PC-9 (cell line): ENCODE measurements around the gene JADE2. TPM values are rescaled to one million over a fixed set of nuclear protein-coding genes. Genes with fewer than 3 reads are reported as not detected.

Experiments used
- BruUV-seq: library from RNA; stranded (reverse); fragments of 400-500 nt; replicated peaks from 2 replicates; lab custom pipeline; 2021; lab: Mats Ljungman, UMichigan
- CTCF ChIA-PET: fragments of 300-600 bp; sonication (Branson Sonifier 250); formaldehyde crosslinking; loops from one replicate; lab custom pipeline; 2022; ENCODE audit warnings: antibody characterized with exemption; lab: Charles Lee
- POLR2A ChIA-PET: fragments of 300-600 bp; sonication (Branson Sonifier 250); formaldehyde crosslinking; loops from one replicate; lab custom pipeline; 2022; ENCODE audit warnings: antibody characterized with exemption; ENCODE audit not compliant: unreplicated experiment; lab: Charles Lee
- DNase-seq, 2 experiments: peaks; one replicate each; pipeline versions ENCODE4 v3.0.0 to v3.0.0-alpha.2; 2015 to 2022; ENCODE audit warnings: mixed read lengths in 1 of 2
- H2AFZ ChIP-seq: fragments of 200-600 bp; sonication (generic); 2 replicates; pipeline ENCODE4 v1.8.1; 2017; ENCODE audit warnings: antibody characterized with exemption
- H3F3A ChIP-seq: fragments of 200-600 bp; sonication (generic); 2 replicates; pipeline ENCODE4 v1.8.1; 2017; ENCODE audit warnings: antibody characterized with exemption, mild to moderate bottlenecking, low read depth; ENCODE audit not compliant: insufficient read depth
- H3K27ac ChIP-seq: fragments of 200-600 bp; sonication (generic); 2 replicates; pipeline ENCODE4 v1.6.1; 2016; ENCODE audit warnings: mixed run types
- H3K27me3 ChIP-seq: fragments of 200-600 bp; sonication (generic); 2 replicates; pipeline ENCODE4 v1.6.1; 2016; ENCODE audit warnings: low read depth, mixed run types; ENCODE audit not compliant: insufficient read depth
- H3K36me3 ChIP-seq: fragments of 200-600 bp; sonication (generic); 2 replicates; pipeline ENCODE4 v1.6.1; 2016; ENCODE audit warnings: low read depth, mixed run types
- H3K4me1 ChIP-seq: fragments of 200-600 bp; sonication (generic); replicated peaks from 2 replicates; pipeline ENCODE4 v1.6.1; 2016; ENCODE audit warnings: mixed run types; ENCODE audit not compliant: insufficient read depth
- H3K4me2 ChIP-seq: fragments of 200-600 bp; sonication (generic); 2 replicates; pipeline ENCODE4 v1.6.1; 2017; ENCODE audit warnings: mixed run types
- H3K4me3 ChIP-seq: fragments of 200-600 bp; sonication (generic); 2 replicates; pipeline ENCODE4 v1.6.1; 2016; ENCODE audit warnings: mixed run types
- H3K79me2 ChIP-seq: fragments of 200-600 bp; sonication (generic); 2 replicates; pipeline ENCODE4 v1.6.1; 2017; ENCODE audit warnings: low read depth, mixed run types
- H3K9me2 ChIP-seq: fragments of 200-600 bp; sonication (generic); 2 replicates; pipeline ENCODE4 v1.8.1; 2017; ENCODE audit warnings: mild to moderate bottlenecking; ENCODE audit not compliant: insufficient read depth
- H3K9me3 ChIP-seq: fragments of 200-600 bp; sonication (generic); 2 replicates; pipeline ENCODE4 v1.8.1; 2016; ENCODE audit warnings: low read depth; ENCODE audit not compliant: insufficient read depth
- H4K20me1 ChIP-seq: fragments of 200-600 bp; sonication (generic); 2 replicates; pipeline ENCODE4 v1.8.1; 2017; ENCODE audit not compliant: insufficient read depth
- EZH2 ChIP-seq: fragments of 200-600 bp; sonication (generic); IDR thresholded peaks from 2 replicates; pipeline ENCODE4 v1.8.0; 2017; ENCODE audit warnings: antibody characterized with exemption, low read depth
- intact Hi-C: fragments of 100-400 bp; cut with micrococcal nuclease; formaldehyde crosslinking; loops from one replicate; pipeline ENCODE4 v1.10.0; 2022; ENCODE audit not compliant: unreplicated experiment
- total RNA-seq: library from RNA; stranded (reverse); gene quantifications from 2 replicates; pipeline ENCODE4 v1.2.3, GENCODE V29; 2021
- TF ChIP-seq, protein P1 (sequence below): fragments of 200-600 bp; sonication (generic); conservative IDR thresholded peaks from 2 replicates; pipeline ENCODE4 v1.6.1; 2017; ENCODE audit warnings: mixed run types, antibody characterized with exemption, mild to moderate bottlenecking, moderate library complexity

Gene JADE2
- total RNA-seq, 1 experiment from 2014 or later = 82.1 TPM

DNA sequence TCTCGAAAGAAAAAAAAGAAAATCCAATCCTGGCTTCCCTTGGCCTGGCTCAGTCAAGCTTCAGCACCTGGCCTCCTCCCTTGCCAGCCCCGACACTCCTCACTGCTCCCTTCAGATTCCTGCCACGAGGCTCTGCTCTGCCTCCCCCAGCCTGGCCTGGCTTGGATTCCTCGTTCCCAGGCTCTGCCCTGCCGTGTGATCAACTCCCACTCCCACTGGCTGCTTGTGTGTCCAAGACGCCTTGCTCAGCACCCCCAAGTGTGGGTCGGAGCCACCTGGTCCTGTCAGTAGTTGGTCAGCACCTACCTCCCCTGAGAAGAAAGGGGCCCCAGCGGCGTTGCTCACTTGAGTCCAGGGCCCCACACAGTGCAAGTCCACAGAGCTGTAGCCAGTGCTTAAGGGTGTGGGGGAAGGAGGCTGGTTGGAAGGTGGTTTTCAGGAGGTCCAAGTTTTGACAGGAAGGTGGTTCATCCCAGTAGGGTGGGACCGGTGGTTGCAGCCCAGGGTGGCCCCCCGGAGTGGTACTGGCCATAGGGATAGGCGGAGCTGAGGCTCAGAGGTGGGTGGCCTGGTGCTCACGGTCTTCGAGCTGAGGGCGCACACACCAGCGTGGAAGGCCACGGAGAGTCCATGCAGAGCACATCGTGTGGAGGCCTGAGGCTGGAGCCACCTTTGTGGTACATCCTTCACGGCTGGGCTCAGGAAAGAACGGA, 46.4 kb downstream of the JADE2 start:
- no peaks in the 10 kb centered on the region for H3K9me2 ChIP-seq
- DNase-seq = no peak
- ChIA-PET CTCF (no interaction called here), POLR2A (no interaction called here)
- H3K4me1 ChIP-seq = no peaks in the 10 kb centered on the region
- no peak overlapping the region for H3K4me2 ChIP-seq
- H3K27me3 ChIP-seq = no peaks in the 10 kb centered on the region
- no peaks in the 10 kb centered on the region for H3K79me2 ChIP-seq
- TF ChIP-seq EZH2 = no peak
- TF ChIP-seq, protein P1, sequence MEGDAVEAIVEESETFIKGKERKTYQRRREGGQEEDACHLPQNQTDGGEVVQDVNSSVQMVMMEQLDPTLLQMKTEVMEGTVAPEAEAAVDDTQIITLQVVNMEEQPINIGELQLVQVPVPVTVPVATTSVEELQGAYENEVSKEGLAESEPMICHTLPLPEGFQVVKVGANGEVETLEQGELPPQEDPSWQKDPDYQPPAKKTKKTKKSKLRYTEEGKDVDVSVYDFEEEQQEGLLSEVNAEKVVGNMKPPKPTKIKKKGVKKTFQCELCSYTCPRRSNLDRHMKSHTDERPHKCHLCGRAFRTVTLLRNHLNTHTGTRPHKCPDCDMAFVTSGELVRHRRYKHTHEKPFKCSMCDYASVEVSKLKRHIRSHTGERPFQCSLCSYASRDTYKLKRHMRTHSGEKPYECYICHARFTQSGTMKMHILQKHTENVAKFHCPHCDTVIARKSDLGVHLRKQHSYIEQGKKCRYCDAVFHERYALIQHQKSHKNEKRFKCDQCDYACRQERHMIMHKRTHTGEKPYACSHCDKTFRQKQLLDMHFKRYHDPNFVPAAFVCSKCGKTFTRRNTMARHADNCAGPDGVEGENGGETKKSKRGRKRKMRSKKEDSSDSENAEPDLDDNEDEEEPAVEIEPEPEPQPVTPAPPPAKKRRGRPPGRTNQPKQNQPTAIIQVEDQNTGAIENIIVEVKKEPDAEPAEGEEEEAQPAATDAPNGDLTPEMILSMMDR = no peak
- peaks cover 27% of the 10 kb centered on the region for H4K20me1 ChIP-seq
- H3K27ac ChIP-seq = no peak overlapping the region
- intact Hi-C loops = no loop called here
- no peak overlapping the region for H2AFZ ChIP-seq
- H3F3A ChIP-seq = no peaks in the 10 kb centered on the region; the same call in 1 of the 2 replicates
- BruUV-seq = no TSS peak
- peaks cover 6% of the 10 kb centered on the region; the same call in 1 of the 2 replicates for H3K36me3 ChIP-seq
- H3K9me3 ChIP-seq = no peaks in the 10 kb centered on the region
- no peak overlapping the region for H3K4me3 ChIP-seq

DNA sequence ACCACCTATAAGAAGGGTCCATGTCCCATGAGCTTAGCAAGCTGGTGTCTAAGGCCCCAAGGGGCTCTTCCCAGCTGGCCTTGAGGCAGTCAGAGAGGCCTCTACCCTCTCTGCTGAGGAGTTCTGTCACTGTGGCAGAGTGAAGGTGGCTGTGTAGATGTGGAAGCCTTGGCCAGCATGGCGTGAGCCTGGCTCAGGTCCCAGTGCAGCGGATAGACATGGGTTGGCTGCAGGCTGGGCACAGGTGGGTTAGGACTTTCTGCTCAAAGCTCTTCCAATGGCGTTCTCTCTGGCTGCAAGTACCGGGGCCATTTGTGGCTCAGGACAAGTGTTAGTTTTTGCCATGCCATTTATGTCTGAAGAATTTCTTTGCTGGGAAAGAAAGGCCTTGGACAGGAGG, 47.3 kb downstream of the JADE2 start:
- Histone ChIP-seq H3K4me1 (no peaks in the 10 kb centered on the region), H3K36me3 (no peaks in the 10 kb centered on the region), H3K9me2 (no peaks in the 10 kb centered on the region), H3K27me3 (no peaks in the 10 kb centered on the region), H3K4me3 (no peak overlapping the region), H4K20me1 (peaks cover 27% of the 10 kb centered on the region), H3K27ac (no peak overlapping the region), H3K4me2 (no peak overlapping the region), H3F3A (no peaks in the 10 kb centered on the region; the same call in 1 of the 2 replicates), H3K9me3 (no peaks in the 10 kb centered on the region), H2AFZ (no peak overlapping the region), H3K79me2 (no peaks in the 10 kb centered on the region)
- no peak for TF ChIP-seq EZH2
- TF ChIP-seq, protein P1 = no peak
- DNase-seq = no peak
- POLR2A ChIA-PET = no interaction called here
- intact Hi-C loops = no loop called here
- BruUV-seq = no TSS peak
- CTCF ChIA-PET = no interaction called here

DNA sequence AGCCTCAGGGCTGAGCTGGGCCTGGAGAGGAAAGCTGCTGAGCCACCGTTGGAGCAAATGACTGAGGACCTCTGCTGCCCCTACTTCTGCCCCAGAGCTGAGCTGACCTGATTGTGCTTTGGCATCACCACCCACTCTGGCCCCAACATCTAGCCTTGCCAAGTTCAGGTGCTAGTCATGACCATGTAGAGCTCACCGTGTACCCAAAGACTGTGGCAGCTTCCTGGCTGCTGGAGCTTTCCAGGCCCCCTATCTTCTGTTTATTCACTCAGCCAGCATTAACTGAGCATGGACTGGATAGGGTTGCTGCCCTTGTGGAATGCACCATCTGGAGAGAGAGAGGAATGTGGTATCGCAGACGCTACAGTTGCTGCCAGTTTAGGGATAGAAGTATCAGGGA, 49.1 kb downstream of the JADE2 start:
- H3K27ac ChIP-seq = no peak overlapping the region
- H3K4me3 ChIP-seq = no peak overlapping the region
- no peak overlapping the region for H3K4me2 ChIP-seq
- TF ChIP-seq, protein P1 = no peak
- no peak for TF ChIP-seq EZH2
- no TSS peak for BruUV-seq
- no peaks in the 10 kb centered on the region for H3K9me3 ChIP-seq
- H3K9me2 ChIP-seq = no peaks in the 10 kb centered on the region
- peaks cover 15% of the 10 kb centered on the region for H4K20me1 ChIP-seq
- ChIA-PET CTCF (no interaction called here), POLR2A (no interaction called here)
- H3F3A ChIP-seq = no peaks in the 10 kb centered on the region; the same call in 1 of the 2 replicates
- intact Hi-C loops = no loop called here
- no peaks in the 10 kb centered on the region for H3K79me2 ChIP-seq
- no peak overlapping the region for H2AFZ ChIP-seq
- no peaks in the 10 kb centered on the region for H3K4me1 ChIP-seq
- no peaks in the 10 kb centered on the region for H3K27me3 ChIP-seq
- DNase-seq = no peak
- no peaks in the 10 kb centered on the region for H3K36me3 ChIP-seq
